Measurements from ENCODE around the gene LY6G5B. TPM values are rescaled to one million over a fixed set of nuclear protein-coding genes. Genes with fewer than 3 reads are reported as not detected.

LY6G5B gene
- total RNA-seq, 2 donors from 2014 or later = 21.3 to 26.9 TPM

DNA sequence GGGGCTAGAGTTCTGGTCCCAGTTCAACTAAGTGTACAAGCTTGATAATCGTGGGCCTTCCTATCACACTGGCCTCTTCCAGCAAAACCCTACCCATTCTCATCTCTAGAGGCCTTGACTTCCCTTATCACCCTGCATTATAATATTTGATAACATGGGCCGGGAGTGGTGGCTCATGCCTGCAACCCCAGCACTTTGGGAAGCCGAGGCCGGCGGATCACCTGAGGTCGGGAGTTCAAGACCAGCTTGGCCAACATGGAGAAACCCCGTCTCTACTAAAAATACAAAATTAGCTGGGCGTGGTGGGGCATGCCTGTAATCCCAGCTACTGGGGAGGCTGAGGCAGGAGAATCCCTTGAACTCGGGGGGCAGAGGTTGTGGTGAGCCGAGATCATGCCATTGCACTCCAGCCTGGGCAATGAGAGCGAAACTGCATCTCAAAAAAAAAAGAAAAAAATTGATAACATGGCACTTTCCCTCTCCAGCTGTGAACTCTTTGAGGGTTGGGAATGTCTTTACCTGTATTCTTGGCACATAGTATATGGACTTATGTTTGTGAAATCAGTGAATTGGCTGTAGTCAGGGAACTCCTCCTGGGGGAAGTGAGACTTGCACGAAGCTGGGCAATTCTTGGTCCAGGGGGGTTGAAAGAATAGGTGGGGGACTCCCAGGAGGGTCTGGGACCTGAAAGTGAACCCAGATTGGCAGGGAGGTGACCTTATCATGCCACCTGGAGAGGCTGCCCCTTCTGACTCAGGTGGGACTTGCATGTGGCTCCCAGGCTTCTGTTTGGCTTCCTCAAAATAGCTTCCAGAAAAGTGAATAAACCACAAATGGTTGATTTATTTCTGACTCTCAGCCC, 8.3 kb upstream of the LY6G5B start:
- H3K4me1 Mint-ChIP-seq (ENCODE audit: low read depth) = peaks cover 82% of the 10 kb centered on the region
- ATAC-seq (replicated peaks in 1 of 2) = no peak
- no peaks in the 10 kb centered on the region for H3K9me3 Mint-ChIP-seq
- H3K4me3 Mint-ChIP-seq = peak overlapping the region; percentile 95
- H3K27ac Mint-ChIP-seq = no peak overlapping the region
- H3K27me3 Mint-ChIP-seq (ENCODE audit: low read depth) = no peaks in the 10 kb centered on the region
- DNase-seq = no peak
- H3K36me3 Mint-ChIP-seq (ENCODE audit: insufficient read depth in 2 of 2) = peaks cover 23% of the 10 kb centered on the region in 2 donors

DNA sequence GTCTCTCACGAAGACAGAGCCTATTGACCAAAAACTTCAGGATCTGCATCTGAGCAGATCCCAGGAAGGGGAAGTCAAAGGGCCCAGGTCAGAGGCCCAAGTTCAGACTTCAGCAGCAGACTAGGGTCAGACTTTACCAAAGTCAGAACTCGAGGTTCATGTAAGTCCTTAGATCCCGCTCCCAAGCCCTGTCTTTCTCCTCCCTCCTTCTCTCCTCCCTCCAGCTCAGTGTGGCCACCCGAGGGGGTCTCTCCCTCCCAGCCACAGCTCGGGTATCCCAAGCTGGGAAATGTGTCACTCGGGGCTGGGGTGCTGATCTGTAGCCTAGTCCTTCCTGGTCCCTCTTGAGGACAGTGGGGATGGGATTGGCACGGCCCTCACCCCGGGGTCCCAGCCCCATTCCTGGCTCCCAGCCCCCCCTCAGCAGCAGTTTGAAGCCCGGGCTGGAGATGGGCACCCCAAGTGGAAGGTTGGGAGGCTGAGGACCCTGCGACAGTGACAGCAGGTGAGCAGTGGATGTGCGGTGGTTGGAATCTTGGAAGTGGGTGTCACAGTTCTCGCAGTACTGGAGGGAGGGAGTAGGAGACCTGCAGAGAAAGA, 7.6 kb upstream of the LY6G5B start:
- H3K27ac Mint-ChIP-seq = peak overlapping the region; percentile 6
- no peaks in the 10 kb centered on the region for H3K27me3 Mint-ChIP-seq (ENCODE audit: low read depth)
- peaks cover 86% of the 10 kb centered on the region for H3K4me1 Mint-ChIP-seq (ENCODE audit: low read depth)
- H3K36me3 Mint-ChIP-seq (ENCODE audit: insufficient read depth in 2 of 2) = peaks cover 21 to 23% of the 10 kb centered on the region in 2 donors
- no peak for DNase-seq
- H3K4me3 Mint-ChIP-seq = peak overlapping the region; percentile 23 to 95
- H3K9me3 Mint-ChIP-seq = no peaks in the 10 kb centered on the region
- ATAC-seq (replicated peaks in 1 of 2) = no peak

DNA sequence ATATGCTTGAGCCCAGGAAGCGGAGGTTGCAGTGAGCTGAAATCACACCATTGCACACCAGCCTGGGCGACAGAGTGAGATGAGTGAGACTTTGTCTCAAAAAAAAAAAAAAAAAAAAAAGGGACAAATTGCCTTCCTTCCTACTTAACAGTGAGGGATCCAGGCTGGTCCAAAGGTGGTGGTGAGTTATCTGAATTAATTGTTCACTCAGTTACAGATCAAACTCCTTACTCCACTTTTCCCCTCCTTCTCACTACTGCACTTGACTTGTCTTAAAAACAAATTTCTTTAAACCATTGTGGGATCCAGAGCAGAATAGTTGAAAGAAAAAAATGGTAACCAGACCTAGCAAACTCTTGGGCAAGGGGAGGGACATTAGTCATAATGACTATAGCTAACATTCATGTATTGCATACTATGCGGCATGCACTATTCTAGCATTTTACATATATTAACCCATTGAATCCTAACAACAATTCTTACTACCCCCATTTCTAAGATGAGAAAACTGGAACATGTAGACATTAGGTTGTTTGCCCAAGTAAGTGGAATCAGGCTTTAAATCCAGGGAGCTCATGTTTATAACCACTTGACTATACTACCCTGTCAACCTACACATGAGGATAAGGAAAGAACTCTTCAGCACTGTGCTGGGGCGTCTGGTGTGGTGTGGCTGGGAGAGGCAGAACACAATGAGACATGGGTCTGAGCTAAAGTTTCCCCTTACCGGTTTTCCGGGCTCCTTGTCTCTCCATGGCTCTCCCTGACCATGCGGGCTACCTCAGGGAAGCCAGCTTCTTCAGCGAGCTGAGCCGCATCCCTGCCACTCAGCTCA, 6.4 kb upstream of the LY6G5B start:
- DNase-seq (no peak), ATAC-seq (replicated peaks in 1 of 2) (no peak)
- Mint-ChIP-seq H3K4me3 (peak overlapping the region; percentile 98 to 99), H3K9me3 (no peaks in the 10 kb centered on the region), H3K27ac (peak overlapping the region; percentile 98), H3K27me3 (ENCODE audit: low read depth) (no peaks in the 10 kb centered on the region), H3K36me3 (ENCODE audit: insufficient read depth in 2 of 2) (peaks cover 26 to 31% of the 10 kb centered on the region in 2 donors), H3K4me1 (ENCODE audit: low read depth) (peaks cover 88% of the 10 kb centered on the region)

- Mint-ChIP-seq H3K9me3 (no peaks in the 10 kb centered on the region), H3K27ac (peak overlapping the region; percentile 98), H3K4me1 (ENCODE audit: low read depth) (peaks cover 86% of the 10 kb centered on the region), H3K4me3 (peak overlapping the region; percentile 98 to 99), H3K36me3 (ENCODE audit: insufficient read depth in 2 of 2) (peaks cover 29 to 33% of the 10 kb centered on the region in 2 donors), H3K27me3 (ENCODE audit: low read depth) (no peaks in the 10 kb centered on the region)
- ATAC-seq (replicated peaks in 1 of 2) (no peak), DNase-seq (peak in 1 of 2 donors; percentile 24)
Measured at GRCh38 chr6:31663961-31664789, 5.6 kb upstream of the LY6G5B start.

- DNase-seq (peak; percentile 89 to 93), ATAC-seq (replicated peaks in 1 of 2) (peak; percentile 37 to 39)
- Mint-ChIP-seq H3K4me1 (ENCODE audit: low read depth) (peaks cover 78% of the 10 kb centered on the region), H3K27me3 (ENCODE audit: low read depth) (no peaks in the 10 kb centered on the region), H3K36me3 (ENCODE audit: insufficient read depth in 2 of 2) (peaks cover 31 to 35% of the 10 kb centered on the region in 2 donors), H3K9me3 (no peaks in the 10 kb centered on the region), H3K27ac (peak within 1 kb of the TSS; percentile 98), H3K4me3 (peak within 1 kb of the TSS; percentile 98 to 99)
Measured at GRCh38 chr6:31664790-31665500, 4.8 kb upstream of the LY6G5B start, which contains the start of gene GPANK1. TSS of gene GPANK1 (minus strand) at chr6:31664997. CDS start at chr6:31664478, 519 bp downstream.

DNA sequence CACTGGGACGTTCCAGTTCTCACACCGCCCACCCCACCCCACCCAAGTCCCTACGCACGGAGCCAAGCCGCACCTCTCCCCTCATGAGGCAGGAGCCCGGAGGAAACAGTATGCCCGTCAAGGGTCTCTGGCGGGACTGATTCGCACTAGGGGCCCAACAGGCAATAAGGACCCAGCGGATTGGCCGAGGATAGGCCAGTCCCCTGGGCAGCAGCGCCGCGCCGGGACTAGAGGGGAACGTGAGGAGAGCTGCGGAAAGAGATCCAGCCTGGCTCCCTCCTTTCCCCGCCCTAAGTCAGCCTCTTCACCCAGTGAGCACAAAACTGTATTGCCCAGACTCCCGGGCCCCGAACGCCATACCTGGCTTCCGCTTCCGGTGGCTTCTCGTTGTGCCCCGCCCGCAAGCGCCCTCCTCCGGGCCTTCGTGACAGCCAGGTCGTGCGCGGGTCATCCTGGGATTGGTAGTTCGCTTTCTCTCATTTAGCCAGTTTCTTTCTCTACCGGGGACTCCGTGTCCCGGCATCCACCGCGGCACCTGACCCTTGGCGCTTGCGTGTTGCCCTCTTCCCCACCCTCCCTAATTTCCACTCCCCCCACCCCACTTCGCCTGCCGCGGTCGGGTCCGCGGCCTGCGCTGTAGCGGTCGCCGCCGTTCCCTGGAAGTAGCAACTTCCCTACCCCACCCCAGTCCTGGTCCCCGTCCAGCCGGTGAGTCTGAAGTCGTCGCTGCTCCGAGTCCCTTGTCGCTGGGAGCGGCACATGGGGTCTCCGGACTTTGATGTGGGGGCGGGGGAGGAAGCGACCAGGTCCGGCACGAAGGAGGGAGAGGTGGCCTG, 4.1 kb upstream of the LY6G5B start, which contains the start of gene CSNK2B:
Gene CSNK2B, plus strand, starts transcription at position 580 of the 836 bp plus-strand sequence. CDS start 752 bp downstream, outside the sequence.
- Mint-ChIP-seq H3K27ac (peak within 1 kb of the TSS; percentile 98), H3K4me1 (ENCODE audit: low read depth) (peaks cover 75% of the 10 kb centered on the region), H3K27me3 (ENCODE audit: low read depth) (no peaks in the 10 kb centered on the region), H3K36me3 (ENCODE audit: insufficient read depth in 2 of 2) (peaks cover 33 to 35% of the 10 kb centered on the region in 2 donors), H3K4me3 (peak within 1 kb of the TSS; percentile 98 to 99), H3K9me3 (no peaks in the 10 kb centered on the region)
- DNase-seq (peak; percentile 97 to 99), ATAC-seq (replicated peaks in 1 of 2) (peak; percentile 85 to 86)

DNA sequence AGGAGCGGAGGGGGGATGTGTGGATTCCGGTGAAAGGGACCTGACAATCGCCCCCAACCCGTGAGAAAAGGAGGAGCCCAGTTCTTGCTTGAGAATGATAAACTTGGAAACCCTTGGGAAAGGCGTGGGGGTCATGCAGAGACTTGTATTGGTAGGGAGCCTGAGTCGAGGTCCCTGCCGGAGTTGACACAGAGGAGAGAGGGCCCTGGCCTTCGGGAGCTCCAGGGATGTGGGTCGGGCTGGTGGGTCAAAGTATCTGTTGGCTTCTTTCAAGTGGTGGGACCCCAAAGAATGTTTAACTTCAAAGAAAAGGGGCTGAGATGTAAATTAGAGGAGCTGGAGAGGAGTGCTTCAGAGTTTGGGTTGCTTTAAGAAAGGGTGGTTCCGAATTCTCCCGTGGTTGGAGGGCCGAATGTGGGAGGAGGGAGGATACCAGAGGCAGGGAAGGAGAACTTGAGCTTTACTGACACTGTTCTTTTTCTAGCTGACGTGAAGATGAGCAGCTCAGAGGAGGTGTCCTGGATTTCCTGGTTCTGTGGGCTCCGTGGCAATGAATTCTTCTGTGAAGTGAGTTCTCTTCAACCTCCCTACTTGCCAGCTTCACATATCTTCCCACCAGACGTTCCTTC, 3.3 kb upstream of the LY6G5B start:
- H3K36me3 Mint-ChIP-seq (ENCODE audit: insufficient read depth in 2 of 2) = peaks cover 33 to 35% of the 10 kb centered on the region in 2 donors
- peak overlapping the region; percentile 98 to 99 for H3K4me3 Mint-ChIP-seq
- DNase-seq (no peak), ATAC-seq (replicated peaks in 1 of 2) (no peak)
- no peaks in the 10 kb centered on the region for H3K27me3 Mint-ChIP-seq (ENCODE audit: low read depth)
- H3K4me1 Mint-ChIP-seq (ENCODE audit: low read depth) = peaks cover 68% of the 10 kb centered on the region
- H3K27ac Mint-ChIP-seq = peak overlapping the region; percentile 98
- H3K9me3 Mint-ChIP-seq = no peaks in the 10 kb centered on the region

DNA sequence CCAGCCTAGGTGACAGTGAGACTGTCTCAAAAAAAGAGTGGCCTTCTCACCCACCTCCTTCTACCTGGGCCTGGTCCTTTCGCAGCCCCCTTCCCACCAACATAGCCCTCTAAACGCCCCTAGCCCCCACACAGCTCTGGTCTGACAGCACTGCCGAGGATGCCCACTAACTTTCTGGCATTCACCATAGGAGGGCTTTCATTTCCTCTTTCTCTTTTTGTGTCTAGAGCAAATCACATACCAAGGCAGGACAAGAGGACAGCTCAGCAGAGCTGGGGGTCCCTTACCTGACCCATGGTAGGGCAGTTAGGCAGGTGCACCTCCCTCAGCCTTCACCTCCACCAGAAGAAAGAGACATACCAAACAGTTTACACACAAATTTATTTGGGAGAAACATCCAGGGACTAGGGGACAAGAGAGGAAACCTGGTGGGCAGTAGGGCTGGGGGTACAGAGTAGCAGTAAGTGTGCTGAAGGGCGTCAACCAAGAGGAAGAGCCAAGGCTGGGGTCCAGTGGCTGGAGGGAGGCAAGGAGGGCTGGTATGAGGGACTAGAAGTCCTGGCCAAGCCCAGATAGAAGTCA, 6.6 kb downstream of the LY6G5B start:
- Mint-ChIP-seq H3K4me3 (no peak overlapping the region), H3K27ac (no peak overlapping the region), H3K27me3 (ENCODE audit: low read depth) (no peaks in the 10 kb centered on the region), H3K9me3 (no peaks in the 10 kb centered on the region), H3K36me3 (ENCODE audit: insufficient read depth in 2 of 2) (peaks cover 0 to 13% of the 10 kb centered on the region in 2 donors), H3K4me1 (ENCODE audit: low read depth) (peaks cover 15% of the 10 kb centered on the region)
- DNase-seq (no peak), ATAC-seq (replicated peaks in 1 of 2) (no peak)

GRCh38 chr6:31676904-31677303, 7.1 kb downstream of the LY6G5B start:
- H3K27ac Mint-ChIP-seq = no peak overlapping the region
- no peak overlapping the region for H3K4me3 Mint-ChIP-seq
- H3K9me3 Mint-ChIP-seq = no peaks in the 10 kb centered on the region
- H3K36me3 Mint-ChIP-seq (ENCODE audit: insufficient read depth in 2 of 2) = peaks cover 0 to 8% of the 10 kb centered on the region in 2 donors
- DNase-seq (no peak), ATAC-seq (replicated peaks in 1 of 2) (no peak)
- peaks cover 20% of the 10 kb centered on the region for H3K4me1 Mint-ChIP-seq (ENCODE audit: low read depth)
- H3K27me3 Mint-ChIP-seq (ENCODE audit: low read depth) = no peaks in the 10 kb centered on the region

DNA sequence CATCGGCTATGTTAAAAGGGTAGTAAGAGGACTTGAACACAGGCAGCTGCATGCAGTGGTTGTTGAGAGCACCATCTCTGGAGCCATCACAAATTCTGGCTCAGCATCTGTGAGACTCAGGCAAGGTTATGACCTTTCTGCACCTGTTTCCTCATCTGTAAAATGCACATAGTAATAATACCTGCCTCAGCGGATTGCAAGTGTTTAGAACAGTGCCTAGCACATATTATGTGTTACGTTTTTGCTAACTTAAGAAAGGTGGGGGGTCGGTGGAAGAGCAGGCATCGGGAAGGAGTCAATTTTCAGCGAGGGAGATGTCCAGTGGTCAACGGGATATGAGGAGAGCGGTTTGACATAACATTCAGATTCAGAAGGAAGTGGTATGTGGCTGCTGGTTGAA, 8.2 kb downstream of the LY6G5B start:
- Mint-ChIP-seq H3K27ac (no peak overlapping the region), H3K36me3 (ENCODE audit: insufficient read depth in 2 of 2) (no peaks in the 10 kb centered on the region), H3K4me3 (no peak overlapping the region), H3K9me3 (no peaks in the 10 kb centered on the region), H3K4me1 (ENCODE audit: low read depth) (peaks cover 23% of the 10 kb centered on the region), H3K27me3 (ENCODE audit: low read depth) (no peaks in the 10 kb centered on the region)
- DNase-seq = no peak
- ATAC-seq (replicated peaks in 1 of 2) = no peak

Data from activated T-cell treated with anti-CD3 and anti-CD28 coated beads, Interleukin-2, amount 50 U/mL, for 72 hours (primary cell).